Prostate gland (tissue), 2 donors: Measurements from ENCODE around the gene KBTBD3.
A peak's percentile ranks its signal among the peaks of the same experiment; 100 is the strongest.

Experiments
- CTCF ChIP-seq, 4 experiments: fragments of 200-600 bp in 2 of 4; fragments of 450-650 bp in 2 of 4; sonication (generic) in 2 of 4; IDR thresholded peaks; 1 replicate in 3 of 4; 2 replicates in 1 of 4; pipeline ENCODE4 v1.5.1; 2016 to 2019; ENCODE audit warnings: antibody characterized with exemption in 4 of 4, mild to moderate bottlenecking in 2 of 4, moderate library complexity in 2 of 4
- POLR2A ChIP-seq: fragments of 450-650 bp; IDR thresholded peaks from one replicate; pipeline ENCODE4 v1.6.1; 2016; ENCODE audit warnings: antibody characterized with exemption, mild to moderate bottlenecking
- POLR2AphosphoS5 ChIP-seq: sonication (generic); formaldehyde crosslinking; IDR thresholded peaks from one replicate; pipeline ENCODE4 v1.6.1; 2017; ENCODE audit warnings: antibody characterized with exemption

GRCh38 chr11:106121570-106122320 is 44.6 kb upstream of the KBTBD3 start:
- TF ChIP-seq CTCF (IDR thresholded peaks at IDR 0.05): no peak
- no peak for TF ChIP-seq POLR2A
- peak; percentile 10 for TF ChIP-seq POLR2AphosphoS5
